IPS-18a (cell line): ENCODE results near the gene SLC38A9.
A peak's percentile ranks its signal among the peaks of the same experiment; 100 is the strongest.
"Not testable (repeated sequence)": the region's sequence is repeated elsewhere in the genome, so short reads cannot be mapped to it uniquely, and the experiment has no call there.

Experiments
- H3K27ac ChIP-seq: one replicate; pipeline ENCODE4 v1.5.1; 2013; ENCODE audit warnings: low read length
- H3K27me3 ChIP-seq: one replicate; pipeline ENCODE4 v1.6.1; 2013; ENCODE audit warnings: mild to moderate bottlenecking, low read length; ENCODE audit not compliant: control insufficient read depth, insufficient read depth
- H3K36me3 ChIP-seq: one replicate; pipeline ENCODE4 v1.6.1; 2013; ENCODE audit warnings: low read depth, low read length; ENCODE audit not compliant: control insufficient read depth
- H3K4me1 ChIP-seq: one replicate; pipeline ENCODE4 v1.6.1; 2013; ENCODE audit warnings: low read depth, low read length; ENCODE audit not compliant: control insufficient read depth
- H3K4me3 ChIP-seq: one replicate; pipeline ENCODE4 v1.5.1; 2013; ENCODE audit warnings: low read length
- H3K9ac ChIP-seq: one replicate; pipeline ENCODE4 v1.6.1; 2013; ENCODE audit warnings: mild to moderate bottlenecking, low read length, moderate library complexity
- H3K9me3 ChIP-seq: one replicate; pipeline ENCODE4 v1.6.1; 2013; ENCODE audit warnings: low read depth, low read length; ENCODE audit not compliant: control insufficient read depth

Gene SLC38A9, protein sequence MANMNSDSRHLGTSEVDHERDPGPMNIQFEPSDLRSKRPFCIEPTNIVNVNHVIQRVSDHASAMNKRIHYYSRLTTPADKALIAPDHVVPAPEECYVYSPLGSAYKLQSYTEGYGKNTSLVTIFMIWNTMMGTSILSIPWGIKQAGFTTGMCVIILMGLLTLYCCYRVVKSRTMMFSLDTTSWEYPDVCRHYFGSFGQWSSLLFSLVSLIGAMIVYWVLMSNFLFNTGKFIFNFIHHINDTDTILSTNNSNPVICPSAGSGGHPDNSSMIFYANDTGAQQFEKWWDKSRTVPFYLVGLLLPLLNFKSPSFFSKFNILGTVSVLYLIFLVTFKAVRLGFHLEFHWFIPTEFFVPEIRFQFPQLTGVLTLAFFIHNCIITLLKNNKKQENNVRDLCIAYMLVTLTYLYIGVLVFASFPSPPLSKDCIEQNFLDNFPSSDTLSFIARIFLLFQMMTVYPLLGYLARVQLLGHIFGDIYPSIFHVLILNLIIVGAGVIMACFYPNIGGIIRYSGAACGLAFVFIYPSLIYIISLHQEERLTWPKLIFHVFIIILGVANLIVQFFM

GRCh38 chr5:55712023-55712859, at the start of gene SLC38A9:
TSS of gene SLC38A9 (minus strand) at chr5:55712324. CDS start at chr5:55697958, 14,366 bp downstream.
- Histone ChIP-seq H3K4me1 (no peaks in the 10 kb centered on the region), H3K9ac (peak within 1 kb of the TSS; percentile 83), H3K9me3 (no peaks in the 10 kb centered on the region), H3K27me3 (no peaks in the 10 kb centered on the region), H3K27ac (peak within 1 kb of the TSS; percentile 38), H3K36me3 (peaks cover 6% of the 10 kb centered on the region), H3K4me3 (peak within 1 kb of the TSS; percentile 93)

- not testable (repeated sequence) for H3K27ac ChIP-seq, H3K4me1 ChIP-seq, H3K4me3 ChIP-seq, H3K9me3 ChIP-seq, H3K27me3 ChIP-seq, H3K9ac ChIP-seq, H3K36me3 ChIP-seq
Measured at GRCh38 chr5:55761721-55762120, 49.6 kb upstream of the SLC38A9 start.

DNA sequence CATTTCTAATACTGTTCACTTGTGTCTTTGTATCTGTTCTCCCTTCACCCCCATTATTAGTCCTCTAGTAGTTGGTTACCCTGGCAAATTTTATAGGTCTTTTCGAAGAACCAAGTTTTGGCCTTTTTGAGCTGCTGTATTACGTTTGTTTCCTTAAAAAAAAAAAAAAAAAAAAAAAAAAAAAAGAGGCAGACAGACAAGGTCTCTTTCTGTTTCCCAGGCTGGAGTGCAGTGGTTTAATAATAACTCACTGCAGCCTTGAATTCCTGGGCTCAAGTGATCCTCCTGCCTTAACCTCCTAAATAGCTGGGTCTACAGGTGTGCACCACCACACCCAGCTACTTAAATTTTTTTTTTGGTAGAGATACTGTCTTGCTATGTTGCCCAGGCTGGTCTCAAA, 46.6 kb upstream of the SLC38A9 start:
- H3K4me3 ChIP-seq: no peak overlapping the region
- H3K36me3 ChIP-seq: no peaks in the 10 kb centered on the region
- no peak overlapping the region for H3K9ac ChIP-seq
- H3K4me1 ChIP-seq: no peaks in the 10 kb centered on the region
- H3K27me3 ChIP-seq: no peaks in the 10 kb centered on the region
- no peak overlapping the region for H3K27ac ChIP-seq
- H3K9me3 ChIP-seq: no peaks in the 10 kb centered on the region

- no peak overlapping the region for H3K27ac ChIP-seq
- H3K4me1 ChIP-seq: no peaks in the 10 kb centered on the region
- H3K4me3 ChIP-seq: no peak overlapping the region
- no peaks in the 10 kb centered on the region for H3K9me3 ChIP-seq
- no peaks in the 10 kb centered on the region for H3K27me3 ChIP-seq
- no peak overlapping the region for H3K9ac ChIP-seq
- no peaks in the 10 kb centered on the region for H3K36me3 ChIP-seq
Measured at GRCh38 chr5:55758231-55758630, 46.1 kb upstream of the SLC38A9 start.

- Histone ChIP-seq H3K4me3 (no peak overlapping the region), H3K9me3 (no peaks in the 10 kb centered on the region), H3K27ac (no peak overlapping the region), H3K4me1 (no peaks in the 10 kb centered on the region), H3K9ac (no peak overlapping the region), H3K27me3 (no peaks in the 10 kb centered on the region), H3K36me3 (no peaks in the 10 kb centered on the region)
Measured at GRCh38 chr5:55750499-55750898, 38.4 kb upstream of the SLC38A9 start.

- H3K4me3 ChIP-seq: no peak overlapping the region
- no peaks in the 10 kb centered on the region for H3K27me3 ChIP-seq
- H3K27ac ChIP-seq: no peak overlapping the region
- H3K9ac ChIP-seq: no peak overlapping the region
- H3K9me3 ChIP-seq: no peaks in the 10 kb centered on the region
- H3K36me3 ChIP-seq: no peaks in the 10 kb centered on the region
- no peaks in the 10 kb centered on the region for H3K4me1 ChIP-seq
Measured at GRCh38 chr5:55750063-55750462, 37.9 kb upstream of the SLC38A9 start.

- H3K27ac ChIP-seq: no peak overlapping the region
- no peak overlapping the region for H3K9ac ChIP-seq
Measured at GRCh38 chr5:55749387-55749786, 37.3 kb upstream of the SLC38A9 start.

DNA sequence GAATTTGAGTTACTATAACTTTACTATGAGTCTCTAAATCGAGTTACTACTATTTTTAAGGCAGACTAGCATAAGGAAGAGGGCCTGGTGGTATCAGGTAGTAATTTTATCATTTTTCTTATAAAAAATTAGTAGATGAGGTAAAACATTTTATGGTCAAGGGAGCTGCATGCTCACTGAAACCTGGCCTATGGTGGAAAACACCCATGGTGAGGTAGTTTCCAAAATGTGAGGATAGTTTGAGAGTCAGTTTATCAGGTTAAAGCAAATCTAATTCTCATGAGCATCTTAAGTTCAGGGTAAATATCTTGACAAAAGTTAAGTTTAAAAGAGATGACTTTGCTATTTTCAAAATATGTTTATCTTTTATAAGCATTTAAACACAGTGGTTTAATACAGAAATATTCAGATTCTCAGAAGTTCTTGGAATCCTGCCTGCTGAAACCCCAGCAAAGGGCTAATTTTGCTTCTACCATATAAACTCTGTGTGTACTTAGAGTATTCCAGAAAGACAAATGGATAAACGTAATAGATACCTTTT, 35.7 kb upstream of the SLC38A9 start:
- Histone ChIP-seq H3K9ac (no peak overlapping the region), H3K4me1 (no peaks in the 10 kb centered on the region), H3K9me3 (no peaks in the 10 kb centered on the region), H3K36me3 (no peaks in the 10 kb centered on the region), H3K4me3 (no peak overlapping the region), H3K27ac (no peak overlapping the region), H3K27me3 (no peaks in the 10 kb centered on the region)

More at GRCh38 chr5:55749387-55749786, 37.3 kb upstream of the SLC38A9 start:
- no peaks in the 10 kb centered on the region for H3K9me3 ChIP-seq
- H3K27me3 ChIP-seq: no peaks in the 10 kb centered on the region
- H3K4me3 ChIP-seq: no peak overlapping the region
- no peaks in the 10 kb centered on the region for H3K4me1 ChIP-seq
- no peaks in the 10 kb centered on the region for H3K36me3 ChIP-seq

DNA sequence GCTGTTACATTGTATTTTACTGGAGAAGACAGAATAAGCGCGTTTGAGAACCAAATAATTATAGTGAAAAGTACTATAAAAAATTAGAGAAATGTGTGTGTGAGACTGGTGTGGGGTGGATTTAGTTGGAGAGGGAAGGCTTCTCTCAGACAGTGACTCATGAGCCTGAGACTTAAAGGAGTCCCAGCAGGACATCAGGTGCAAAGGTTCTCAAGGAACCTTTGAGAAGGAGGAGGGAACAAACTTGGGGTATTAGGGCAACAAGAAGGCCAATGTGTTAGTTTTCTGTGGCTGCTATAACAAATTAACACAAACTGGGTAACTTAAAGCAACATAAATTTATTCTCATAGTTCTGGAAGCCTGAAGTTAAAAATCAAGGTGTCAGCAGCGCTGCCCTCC, 30.7 kb upstream of the SLC38A9 start:
- no peak overlapping the region for H3K9ac ChIP-seq
- H3K9me3 ChIP-seq: no peaks in the 10 kb centered on the region
- H3K4me1 ChIP-seq: no peaks in the 10 kb centered on the region

GRCh38 chr5:55737793-55738192, 25.7 kb upstream of the SLC38A9 start, which contains the start of gene DDX4:
TSS of gene DDX4 (plus strand) at chr5:55738061. CDS start at chr5:55738964, 903 bp downstream.
- Histone ChIP-seq H3K9me3 (no peaks in the 10 kb centered on the region), H3K27me3 (no peaks in the 10 kb centered on the region), H3K4me3 (no peak within 1 kb of the TSS), H3K9ac (no peak within 1 kb of the TSS), H3K27ac (no peak within 1 kb of the TSS), H3K4me1 (no peaks in the 10 kb centered on the region), H3K36me3 (no peaks in the 10 kb centered on the region)

More for the DNA sequence above, 30.7 kb upstream of the SLC38A9 start:
- Histone ChIP-seq H3K4me3 (no peak overlapping the region), H3K27ac (no peak overlapping the region), H3K27me3 (no peaks in the 10 kb centered on the region), H3K36me3 (no peaks in the 10 kb centered on the region)

DNA sequence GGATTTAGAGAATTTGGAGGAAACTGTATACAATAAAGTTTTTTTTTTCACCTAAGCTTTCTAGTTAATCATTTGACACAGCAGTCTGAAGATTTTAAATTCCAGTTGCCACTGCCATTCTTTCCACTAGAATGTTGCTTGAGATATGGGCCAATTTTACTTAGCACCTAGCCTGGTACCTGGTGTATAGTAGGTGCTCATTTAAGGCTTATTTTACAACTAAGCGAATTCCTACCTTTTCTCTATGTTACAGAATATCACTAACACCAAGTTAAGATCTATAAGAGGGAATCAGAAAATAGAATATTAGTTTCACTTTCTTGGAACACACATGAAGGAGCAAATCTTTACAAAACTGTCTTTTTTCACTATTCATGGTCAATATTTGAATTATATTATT, 22.5 kb upstream of the SLC38A9 start:
- Histone ChIP-seq H3K9ac (no peak overlapping the region), H3K4me1 (no peaks in the 10 kb centered on the region), H3K4me3 (no peak overlapping the region), H3K9me3 (no peaks in the 10 kb centered on the region), H3K36me3 (no peaks in the 10 kb centered on the region), H3K27me3 (no peaks in the 10 kb centered on the region), H3K27ac (no peak overlapping the region)
